Measurements from ENCODE around the gene GAS7. TPM values are rescaled to one million over a fixed set of nuclear protein-coding genes. Genes with fewer than 3 reads are reported as not detected.

GAS7 gene
- total RNA-seq, 1 experiment from 2014 or later = 4.1 TPM

DNA sequence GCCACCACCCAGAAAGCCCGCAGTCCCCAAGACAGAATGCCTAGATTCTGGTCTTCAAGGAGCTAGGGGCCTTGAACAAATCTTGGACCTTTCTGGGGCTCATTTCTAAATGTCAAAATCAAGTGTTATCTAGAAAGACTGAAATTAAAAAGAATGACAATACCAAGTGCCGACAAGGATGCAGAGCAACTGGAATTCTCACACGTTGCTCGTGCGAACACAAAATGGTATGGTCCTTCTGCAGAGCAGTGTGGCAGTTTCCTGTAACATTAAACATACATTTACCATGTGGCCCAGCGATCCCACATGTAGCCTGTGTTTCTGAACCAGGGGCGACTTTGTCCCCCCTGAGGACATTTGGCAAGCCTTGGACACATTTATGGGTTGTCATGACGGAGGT, 137.9 kb downstream of the GAS7 start:
- intact Hi-C loops (cut with micrococcal nuclease) = no loop called here
- POLR2A ChIA-PET = no interaction called here
- Histone ChIP-seq H3K36me3 (ENCODE audit: control insufficient read depth in 1 of 2, insufficient read depth in 2 of 2, low read length in 2 of 2) (no peaks in the 10 kb centered on the region), H3K9me3 (ENCODE audit: control insufficient read depth in 1 of 2, insufficient read depth in 1 of 2, low read depth in 1 of 2, low read length in 2 of 2) (no peaks in the 10 kb centered on the region), H3K27me3 (ENCODE audit: insufficient read depth, low read length) (0 out of 2 replicates have a peak, but pooled peaks cover 3% of the 10 kb centered on the region), H3K4me3 (replicated peaks in 1 of 2; ENCODE audit: low read depth in 1 of 2, low read length in 2 of 2) (no peak overlapping the region), H2AFZ (ENCODE audit: low read depth, low read length, poor library complexity, severe bottlenecking) (no peak overlapping the region), H3K4me2 (ENCODE audit: low read length) (no peak overlapping the region), H3K79me2 (ENCODE audit: insufficient read depth, low read length) (no peaks in the 10 kb centered on the region), H3K9me2 (ENCODE audit: insufficient read depth) (no peaks in the 10 kb centered on the region), H3K9ac (ENCODE audit: low read length) (no peak overlapping the region), H3K4me1 (ENCODE audit: control insufficient read depth in 1 of 2, insufficient read depth in 2 of 2, low read length in 2 of 2) (no peaks in the 10 kb centered on the region), H4K20me1 (ENCODE audit: insufficient read depth) (no peaks in the 10 kb centered on the region), H3K27ac (ENCODE audit: low read depth, low read length) (no peak overlapping the region)
- RAD21 ChIA-PET (ENCODE audit: low non-redundant PET in 1 of 2, low total read pairs in 2 of 2, uncharacterized antibody in 2 of 2, unreplicated experiment in 2 of 2) = no interaction called here
- DNase-seq (ENCODE audit: low read depth, low spot score) (no peak), ATAC-seq (no peak)
- no peak for TF ChIP-seq POLR2A (IDR thresholded peaks at IDR 0.05; ENCODE audit: borderline replicate concordance, extremely low read depth, insufficient read depth, insufficient read length)
- CTCF ChIA-PET = no interaction called here
- no TSS peak for BruUV-seq (replicated peaks)

DNA sequence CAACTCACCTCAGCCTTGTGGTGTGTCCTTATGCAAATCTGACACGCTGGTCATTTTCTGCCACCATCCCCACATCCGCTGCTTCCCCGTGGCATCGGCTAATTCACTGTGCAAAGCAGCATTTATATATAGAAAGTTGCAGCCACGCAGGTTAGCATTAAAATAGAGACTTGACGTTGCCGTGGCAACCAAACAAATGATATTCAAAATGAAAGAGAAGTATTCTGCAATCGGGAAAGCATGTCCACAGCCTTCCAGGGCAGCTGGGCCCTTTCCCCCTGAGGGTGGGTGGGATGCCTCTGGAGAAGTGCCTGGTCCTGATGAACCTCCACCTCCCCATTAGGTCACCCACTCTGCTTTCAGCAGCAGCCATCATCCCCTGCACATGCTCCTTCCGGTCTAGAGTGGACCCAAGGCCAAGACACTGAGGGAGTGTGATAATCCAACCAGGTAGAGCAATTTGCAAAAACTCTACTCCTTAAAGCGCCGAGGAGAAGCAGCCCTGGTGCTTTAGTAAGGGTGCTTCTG, 138.7 kb downstream of the GAS7 start:
- DNase-seq (ENCODE audit: low read depth, low spot score) = no peak
- H3K4me1 ChIP-seq (ENCODE audit: control insufficient read depth in 1 of 2, insufficient read depth in 2 of 2, low read length in 2 of 2) = no peaks in the 10 kb centered on the region
- no peaks in the 10 kb centered on the region for H3K79me2 ChIP-seq (ENCODE audit: insufficient read depth, low read length)
- H3K9ac ChIP-seq (ENCODE audit: low read length) = no peak overlapping the region
- 0 out of 2 replicates have a peak, but pooled peaks cover 3% of the 10 kb centered on the region for H3K27me3 ChIP-seq (ENCODE audit: insufficient read depth, low read length)
- H3K4me2 ChIP-seq (ENCODE audit: low read length) = no peak overlapping the region
- BruUV-seq (replicated peaks) = no TSS peak
- H3K9me2 ChIP-seq (ENCODE audit: insufficient read depth) = no peaks in the 10 kb centered on the region
- no peaks in the 10 kb centered on the region for H3K9me3 ChIP-seq (ENCODE audit: control insufficient read depth in 1 of 2, insufficient read depth in 1 of 2, low read depth in 1 of 2, low read length in 2 of 2)
- RAD21 ChIA-PET (ENCODE audit: low non-redundant PET in 1 of 2, low total read pairs in 2 of 2, uncharacterized antibody in 2 of 2, unreplicated experiment in 2 of 2) = no interaction called here
- H3K27ac ChIP-seq (ENCODE audit: low read depth, low read length) = no peak overlapping the region
- intact Hi-C loops (cut with micrococcal nuclease) = no loop called here
- H4K20me1 ChIP-seq (ENCODE audit: insufficient read depth) = no peaks in the 10 kb centered on the region
- no peak for ATAC-seq
- H3K36me3 ChIP-seq (ENCODE audit: control insufficient read depth in 1 of 2, insufficient read depth in 2 of 2, low read length in 2 of 2) = no peaks in the 10 kb centered on the region
- POLR2A ChIA-PET = no interaction called here
- no peak overlapping the region for H2AFZ ChIP-seq (ENCODE audit: low read depth, low read length, poor library complexity, severe bottlenecking)
- CTCF ChIA-PET = no interaction called here
- TF ChIP-seq ELF1 (IDR thresholded peaks at IDR 0.05; ENCODE audit: borderline replicate concordance, low read depth) (no peak), RAD21 (IDR thresholded peaks at IDR 0.05; ENCODE audit: low read depth) (no peak), FOSL1 (IDR thresholded peaks at IDR 0.05; ENCODE audit: low read depth) (no peak), YY1 (IDR thresholded peaks at IDR 0.05; ENCODE audit: extremely low read depth, insufficient replicate concordance, low read depth, low read length) (no peak), SIN3A (IDR thresholded peaks at IDR 0.05; ENCODE audit: low read depth) (no peak), CEBPB (IDR thresholded peaks at IDR 0.05; ENCODE audit: low read depth) (no peak), EZH2phosphoT487 (IDR thresholded peaks at IDR 0.05; ENCODE audit: borderline replicate concordance) (no peak), JUND (IDR thresholded peaks at IDR 0.05) (no peak)
- TF ChIP-seq, protein P1, sequence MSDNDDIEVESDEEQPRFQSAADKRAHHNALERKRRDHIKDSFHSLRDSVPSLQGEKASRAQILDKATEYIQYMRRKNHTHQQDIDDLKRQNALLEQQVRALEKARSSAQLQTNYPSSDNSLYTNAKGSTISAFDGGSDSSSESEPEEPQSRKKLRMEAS (IDR thresholded peaks at IDR 0.05) = no peak
- TF ChIP-seq, protein P2, sequence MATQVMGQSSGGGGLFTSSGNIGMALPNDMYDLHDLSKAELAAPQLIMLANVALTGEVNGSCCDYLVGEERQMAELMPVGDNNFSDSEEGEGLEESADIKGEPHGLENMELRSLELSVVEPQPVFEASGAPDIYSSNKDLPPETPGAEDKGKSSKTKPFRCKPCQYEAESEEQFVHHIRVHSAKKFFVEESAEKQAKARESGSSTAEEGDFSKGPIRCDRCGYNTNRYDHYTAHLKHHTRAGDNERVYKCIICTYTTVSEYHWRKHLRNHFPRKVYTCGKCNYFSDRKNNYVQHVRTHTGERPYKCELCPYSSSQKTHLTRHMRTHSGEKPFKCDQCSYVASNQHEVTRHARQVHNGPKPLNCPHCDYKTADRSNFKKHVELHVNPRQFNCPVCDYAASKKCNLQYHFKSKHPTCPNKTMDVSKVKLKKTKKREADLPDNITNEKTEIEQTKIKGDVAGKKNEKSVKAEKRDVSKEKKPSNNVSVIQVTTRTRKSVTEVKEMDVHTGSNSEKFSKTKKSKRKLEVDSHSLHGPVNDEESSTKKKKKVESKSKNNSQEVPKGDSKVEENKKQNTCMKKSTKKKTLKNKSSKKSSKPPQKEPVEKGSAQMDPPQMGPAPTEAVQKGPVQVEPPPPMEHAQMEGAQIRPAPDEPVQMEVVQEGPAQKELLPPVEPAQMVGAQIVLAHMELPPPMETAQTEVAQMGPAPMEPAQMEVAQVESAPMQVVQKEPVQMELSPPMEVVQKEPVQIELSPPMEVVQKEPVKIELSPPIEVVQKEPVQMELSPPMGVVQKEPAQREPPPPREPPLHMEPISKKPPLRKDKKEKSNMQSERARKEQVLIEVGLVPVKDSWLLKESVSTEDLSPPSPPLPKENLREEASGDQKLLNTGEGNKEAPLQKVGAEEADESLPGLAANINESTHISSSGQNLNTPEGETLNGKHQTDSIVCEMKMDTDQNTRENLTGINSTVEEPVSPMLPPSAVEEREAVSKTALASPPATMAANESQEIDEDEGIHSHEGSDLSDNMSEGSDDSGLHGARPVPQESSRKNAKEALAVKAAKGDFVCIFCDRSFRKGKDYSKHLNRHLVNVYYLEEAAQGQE (IDR thresholded peaks at IDR 0.05; ENCODE audit: low read depth) = no peak
- TF ChIP-seq, protein P3, sequence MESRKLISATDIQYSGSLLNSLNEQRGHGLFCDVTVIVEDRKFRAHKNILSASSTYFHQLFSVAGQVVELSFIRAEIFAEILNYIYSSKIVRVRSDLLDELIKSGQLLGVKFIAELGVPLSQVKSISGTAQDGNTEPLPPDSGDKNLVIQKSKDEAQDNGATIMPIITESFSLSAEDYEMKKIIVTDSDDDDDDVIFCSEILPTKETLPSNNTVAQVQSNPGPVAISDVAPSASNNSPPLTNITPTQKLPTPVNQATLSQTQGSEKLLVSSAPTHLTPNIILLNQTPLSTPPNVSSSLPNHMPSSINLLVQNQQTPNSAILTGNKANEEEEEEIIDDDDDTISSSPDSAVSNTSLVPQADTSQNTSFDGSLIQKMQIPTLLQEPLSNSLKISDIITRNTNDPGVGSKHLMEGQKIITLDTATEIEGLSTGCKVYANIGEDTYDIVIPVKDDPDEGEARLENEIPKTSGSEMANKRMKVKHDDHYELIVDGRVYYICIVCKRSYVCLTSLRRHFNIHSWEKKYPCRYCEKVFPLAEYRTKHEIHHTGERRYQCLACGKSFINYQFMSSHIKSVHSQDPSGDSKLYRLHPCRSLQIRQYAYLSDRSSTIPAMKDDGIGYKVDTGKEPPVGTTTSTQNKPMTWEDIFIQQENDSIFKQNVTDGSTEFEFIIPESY (IDR thresholded peaks at IDR 0.05; ENCODE audit: extremely low read depth, insufficient replicate concordance, low read length) = no peak
- no peak overlapping the region for H3K4me3 ChIP-seq (replicated peaks in 1 of 2; ENCODE audit: low read depth in 1 of 2, low read length in 2 of 2)

All from HCT116 (cell line).